Activated naive CD8-positive, alpha-beta T cell treated with anti-CD3 and anti-CD28 coated beads, Interleukin-2, amount 50 U/mL, for 16 hours (primary cell): ENCODE measurements around the gene RPS6KA5.
"Not testable (repeated sequence)": the region's sequence is repeated elsewhere in the genome, so short reads cannot be mapped to it uniquely, and the experiment has no call there.

ENCODE experiments used
- DNase-seq: peaks from one replicate; pipeline ENCODE4 v3.0.0-alpha.2; 2020; ENCODE audit warnings: low read depth, low spot score

Gene RPS6KA5

GRCh38 chr14:91060351-91061055, at the start of gene RPS6KA5:
RPS6KA5 (minus strand) TSS chr14:91060641; CDS start chr14:91060434, 207 bp downstream.
- peak; percentile 100 for DNase-seq

- DNase-seq: no peak
Observed at GRCh38 chr14:91108941-91109611, 48.6 kb upstream of the RPS6KA5 start.

- DNase-seq: no peak
Observed at GRCh38 chr14:91103116-91103515, 42.7 kb upstream of the RPS6KA5 start.

- DNase-seq: no peak
Observed at GRCh38 chr14:91100102-91100501, 39.7 kb upstream of the RPS6KA5 start.

GRCh38 chr14:91098591-91098990, 38.1 kb upstream of the RPS6KA5 start:
- no peak for DNase-seq

- DNase-seq: not testable (repeated sequence)
Observed at GRCh38 chr14:91097657-91098056, 37.2 kb upstream of the RPS6KA5 start.

GRCh38 chr14:91095178-91095577, 34.7 kb upstream of the RPS6KA5 start:
- no peak for DNase-seq

- DNase-seq: no peak
Observed at GRCh38 chr14:91094772-91095171, 34.3 kb upstream of the RPS6KA5 start.

GRCh38 chr14:91093743-91094472, 33.5 kb upstream of the RPS6KA5 start:
- not testable (repeated sequence) for DNase-seq

GRCh38 chr14:91092073-91092472, 31.6 kb upstream of the RPS6KA5 start:
- DNase-seq: no peak

GRCh38 chr14:91090743-91091142, 30.3 kb upstream of the RPS6KA5 start:
- no peak for DNase-seq

- DNase-seq: no peak
Observed at GRCh38 chr14:91089958-91090535, 29.6 kb upstream of the RPS6KA5 start.

GRCh38 chr14:91088585-91089235, 28.3 kb upstream of the RPS6KA5 start:
- DNase-seq: no peak

GRCh38 chr14:91087470-91087869, 27.0 kb upstream of the RPS6KA5 start:
- not testable (repeated sequence) for DNase-seq

GRCh38 chr14:91084516-91084915, 24.1 kb upstream of the RPS6KA5 start:
- no peak for DNase-seq

- no peak for DNase-seq
Observed at GRCh38 chr14:91082282-91082681, 21.8 kb upstream of the RPS6KA5 start.

GRCh38 chr14:91080071-91080470, 19.6 kb upstream of the RPS6KA5 start:
- DNase-seq: no peak

GRCh38 chr14:91078095-91078737, 17.8 kb upstream of the RPS6KA5 start:
- DNase-seq: peak; percentile 20

- DNase-seq: no peak
Observed at GRCh38 chr14:91075553-91075952, 15.1 kb upstream of the RPS6KA5 start.

GRCh38 chr14:91070572-91070971, 10.1 kb upstream of the RPS6KA5 start:
- no peak for DNase-seq

- no peak for DNase-seq
Observed at GRCh38 chr14:91068642-91069041, 8.2 kb upstream of the RPS6KA5 start.
